ENCODE data around the gene PAOX. TPM values are rescaled to one million over a fixed set of nuclear protein-coding genes. Genes with fewer than 3 reads are reported as not detected.

Gene PAOX
- total and polyA plus RNA-seq, 2 donors (not counting 1 experiment from before 2014, with no cell fraction given): 21.1 to 24.9 TPM

DNA sequence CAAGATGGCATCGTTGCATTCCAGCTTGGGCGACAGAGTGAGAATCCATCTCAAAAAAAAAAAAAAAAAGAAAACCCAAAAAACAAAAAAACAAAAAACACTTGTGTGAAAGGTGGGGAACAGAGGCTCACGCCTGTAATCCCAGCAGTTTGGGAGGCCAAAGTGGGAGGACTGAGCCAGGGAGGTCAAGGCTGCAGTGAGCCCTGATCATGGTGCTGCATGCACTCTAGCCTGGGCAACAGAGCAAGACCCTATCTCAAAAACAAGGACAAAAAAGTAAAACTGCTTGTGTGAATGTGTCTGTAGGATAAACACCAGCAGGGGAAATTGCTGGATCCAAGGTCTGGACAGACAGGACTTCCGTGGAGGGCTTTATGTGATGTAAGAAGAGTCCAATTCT lies 4.5 kb downstream of the PAOX start:
- intact Hi-C loops (cut with micrococcal nuclease): no loop called here
- no peaks in the 10 kb centered on the region for H3K9me3 Mint-ChIP-seq (ENCODE audit: insufficient read depth)
- DNase-seq (no peak), ATAC-seq (ENCODE audit: low read depth) (no peak)
- WGBS (ENCODE audit: insufficient coverage): 100% methylated on average over 2 of the region's 4 CpGs
- H3K4me3 Mint-ChIP-seq: no peak overlapping the region
- Histone ChIP-seq H2AFZ (ENCODE audit: insufficient read depth, low read depth, low read length, poor library complexity, severe bottlenecking) (no peak overlapping the region), H3K4me2 (replicated peaks; ENCODE audit: low read depth, low read length, poor library complexity, severe bottlenecking) (no peak overlapping the region), H3K79me2 (ENCODE audit: control insufficient read depth, insufficient read depth, low read length) (peaks cover 58% of the 10 kb centered on the region), H3K9ac (ENCODE audit: low read length) (no peak overlapping the region), H3K4me3 (ENCODE audit: control extremely low read depth in 1 of 5, extremely low read depth in 1 of 5, insufficient read depth in 1 of 5, low read depth in 2 of 5, low read length in 4 of 5) (no peak overlapping the region), H4K20me1 (ENCODE audit: control insufficient read depth, insufficient read depth, low read length, poor library complexity, severe bottlenecking) (peaks cover 33% of the 10 kb centered on the region), H3K27me3 (replicated peaks in 1 of 4; ENCODE audit: control extremely low read depth in 1 of 4, control insufficient read depth in 3 of 4, insufficient read depth in 4 of 4, low read length in 3 of 4) (no peaks in the 10 kb centered on the region), H3K36me3 (replicated peaks in 1 of 2; ENCODE audit: control extremely low read depth in 1 of 2, control insufficient read depth in 1 of 2, extremely low read depth in 1 of 2, insufficient read depth in 2 of 2, low read length in 1 of 2) (peaks cover 0 to 32% of the 10 kb centered on the region in 2 experiments), H3K9me3 (ENCODE audit: control extremely low read depth in 1 of 3, control insufficient read depth in 2 of 3, insufficient read depth in 1 of 3, low read length in 2 of 3) (no peaks in the 10 kb centered on the region), H3K27ac (ENCODE audit: low read length in 2 of 2) (no peak overlapping the region), H3K4me1 (ENCODE audit: control insufficient read depth in 2 of 2, insufficient read depth in 2 of 2, low read length in 2 of 2) (peaks cover 34 to 37% of the 10 kb centered on the region in 2 donors)
- POLR2A ChIA-PET: interaction anchor here (0.6 kb wide), 1 partner anchor 84 kb away, joined by 3 read pairs; no protein-coding TSS in a partner anchor
- H3K27ac Mint-ChIP-seq: no peak overlapping the region
- peaks cover 43% of the 10 kb centered on the region for H3K4me1 Mint-ChIP-seq
- no peak for TF ChIP-seq EZH2 (IDR thresholded peaks at IDR 0.05; ENCODE audit: borderline replicate concordance, insufficient read depth, low read depth, low read length, poor library complexity, severe bottlenecking)
- H3K27me3 Mint-ChIP-seq: no peaks in the 10 kb centered on the region
- CTCF ChIA-PET: no interaction called here

DNA sequence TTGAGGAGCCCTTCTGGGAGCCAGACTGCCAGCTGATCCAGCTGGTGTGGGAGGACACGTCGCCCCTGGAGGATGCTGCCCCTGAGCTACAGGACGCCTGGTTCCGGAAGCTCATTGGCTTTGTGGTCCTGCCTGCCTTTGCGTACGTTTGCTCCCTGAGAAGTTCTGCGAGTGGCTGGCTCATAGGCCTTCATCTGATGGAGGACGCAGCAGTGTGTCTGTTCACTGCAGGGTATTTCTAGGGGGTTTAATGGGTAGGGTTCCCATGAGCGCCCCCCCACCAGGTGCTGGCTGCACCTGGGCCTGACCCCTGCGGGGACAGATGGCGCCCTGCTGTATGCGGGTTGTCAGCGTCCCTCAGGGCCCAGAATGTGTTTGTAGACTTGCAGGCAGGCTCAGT lies 5.0 kb downstream of the PAOX start:
- H4K20me1 ChIP-seq (ENCODE audit: control insufficient read depth, insufficient read depth, low read length, poor library complexity, severe bottlenecking): peaks cover 33% of the 10 kb centered on the region
- H3K36me3 ChIP-seq (replicated peaks in 1 of 2; ENCODE audit: control extremely low read depth in 1 of 2, control insufficient read depth in 1 of 2, extremely low read depth in 1 of 2, insufficient read depth in 2 of 2, low read length in 1 of 2): peaks cover 0 to 32% of the 10 kb centered on the region in 2 experiments
- H3K4me2 ChIP-seq (replicated peaks; ENCODE audit: low read depth, low read length, poor library complexity, severe bottlenecking): no peak overlapping the region
- no peaks in the 10 kb centered on the region for H3K27me3 ChIP-seq (replicated peaks in 1 of 4; ENCODE audit: control extremely low read depth in 1 of 4, control insufficient read depth in 3 of 4, insufficient read depth in 4 of 4, low read length in 3 of 4)
- H3K79me2 ChIP-seq (ENCODE audit: control insufficient read depth, insufficient read depth, low read length): peaks cover 58% of the 10 kb centered on the region
- H3K27ac ChIP-seq (ENCODE audit: low read length in 2 of 2): no peak overlapping the region
- intact Hi-C loops (cut with micrococcal nuclease): no loop called here
- DNase-seq: no peak
- no peak for TF ChIP-seq EZH2 (IDR thresholded peaks at IDR 0.05; ENCODE audit: borderline replicate concordance, insufficient read depth, low read depth, low read length, poor library complexity, severe bottlenecking)
- TF ChIP-seq, protein P1, sequence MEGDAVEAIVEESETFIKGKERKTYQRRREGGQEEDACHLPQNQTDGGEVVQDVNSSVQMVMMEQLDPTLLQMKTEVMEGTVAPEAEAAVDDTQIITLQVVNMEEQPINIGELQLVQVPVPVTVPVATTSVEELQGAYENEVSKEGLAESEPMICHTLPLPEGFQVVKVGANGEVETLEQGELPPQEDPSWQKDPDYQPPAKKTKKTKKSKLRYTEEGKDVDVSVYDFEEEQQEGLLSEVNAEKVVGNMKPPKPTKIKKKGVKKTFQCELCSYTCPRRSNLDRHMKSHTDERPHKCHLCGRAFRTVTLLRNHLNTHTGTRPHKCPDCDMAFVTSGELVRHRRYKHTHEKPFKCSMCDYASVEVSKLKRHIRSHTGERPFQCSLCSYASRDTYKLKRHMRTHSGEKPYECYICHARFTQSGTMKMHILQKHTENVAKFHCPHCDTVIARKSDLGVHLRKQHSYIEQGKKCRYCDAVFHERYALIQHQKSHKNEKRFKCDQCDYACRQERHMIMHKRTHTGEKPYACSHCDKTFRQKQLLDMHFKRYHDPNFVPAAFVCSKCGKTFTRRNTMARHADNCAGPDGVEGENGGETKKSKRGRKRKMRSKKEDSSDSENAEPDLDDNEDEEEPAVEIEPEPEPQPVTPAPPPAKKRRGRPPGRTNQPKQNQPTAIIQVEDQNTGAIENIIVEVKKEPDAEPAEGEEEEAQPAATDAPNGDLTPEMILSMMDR (IDR thresholded peaks at IDR 0.05): no peak
- H3K27me3 Mint-ChIP-seq: no peaks in the 10 kb centered on the region
- 87% methylated on average over 13 of the region's 13 CpGs for WGBS (ENCODE audit: insufficient coverage)
- H2AFZ ChIP-seq (ENCODE audit: insufficient read depth, low read depth, low read length, poor library complexity, severe bottlenecking): no peak overlapping the region
- ChIA-PET POLR2A (no interaction called here), CTCF (no interaction called here)
- H3K9me3 ChIP-seq (ENCODE audit: control extremely low read depth in 1 of 3, control insufficient read depth in 2 of 3, insufficient read depth in 1 of 3, low read length in 2 of 3): no peaks in the 10 kb centered on the region
- no peak overlapping the region for H3K27ac Mint-ChIP-seq
- H3K4me1 Mint-ChIP-seq: peaks cover 47% of the 10 kb centered on the region
- H3K4me3 ChIP-seq (ENCODE audit: control extremely low read depth in 1 of 5, extremely low read depth in 1 of 5, insufficient read depth in 1 of 5, low read depth in 2 of 5, low read length in 4 of 5): no peak overlapping the region
- no peaks in the 10 kb centered on the region for H3K9me3 Mint-ChIP-seq (ENCODE audit: insufficient read depth)
- peaks cover 37 to 40% of the 10 kb centered on the region in 2 donors for H3K4me1 ChIP-seq (ENCODE audit: control insufficient read depth in 2 of 2, insufficient read depth in 2 of 2, low read length in 2 of 2)
- H3K9ac ChIP-seq (ENCODE audit: low read length): no peak overlapping the region
- H3K4me3 Mint-ChIP-seq: no peak overlapping the region
- ATAC-seq (ENCODE audit: low read depth): no peak
